Measurements from ENCODE around the gene ADCY7.
A peak's percentile ranks its signal among the peaks of the same experiment; 100 is the strongest.
"Not testable (repeated sequence)": the region's sequence is repeated elsewhere in the genome, so short reads cannot be mapped to it uniquely, and the experiment has no call there.

Gene ADCY7

GRCh38 chr16:50343566-50343965, 77.2 kb downstream of the ADCY7 start:
- DNase-seq; in situ Hi-C loops (cut with HindIII; ENCODE audit: low pct_ligation_motif_present, low pct_unique_long_range_greater_than_20kb, low sequenced_read_pairs): not testable (repeated sequence)

GRCh38 chr16:50345210-50345609, 78.9 kb downstream of the ADCY7 start:
- DNase-seq; in situ Hi-C loops (cut with HindIII; ENCODE audit: low pct_ligation_motif_present, low pct_unique_long_range_greater_than_20kb, low sequenced_read_pairs): not testable (repeated sequence)

GRCh38 chr16:50351116-50351515, 84.8 kb downstream of the ADCY7 start:
- in situ Hi-C loops (cut with HindIII; ENCODE audit: low pct_ligation_motif_present, low pct_unique_long_range_greater_than_20kb, low sequenced_read_pairs): no loop called here
- no peak for DNase-seq

GRCh38 chr16:50351952-50352351, 85.6 kb downstream of the ADCY7 start:
- no peak for DNase-seq
- in situ Hi-C loops (cut with HindIII; ENCODE audit: low pct_ligation_motif_present, low pct_unique_long_range_greater_than_20kb, low sequenced_read_pairs): no loop called here

GRCh38 chr16:50354082-50354481, 87.7 kb downstream of the ADCY7 start:
- in situ Hi-C loops (cut with HindIII; ENCODE audit: low pct_ligation_motif_present, low pct_unique_long_range_greater_than_20kb, low sequenced_read_pairs): no loop called here
- DNase-seq: no peak

GRCh38 chr16:50354629-50355456, 88.5 kb downstream of the ADCY7 start:
- in situ Hi-C loops (cut with HindIII; ENCODE audit: low pct_ligation_motif_present, low pct_unique_long_range_greater_than_20kb, low sequenced_read_pairs): no loop called here
- peak; percentile 56 for DNase-seq

GRCh38 chr16:50359626-50360025, 93.3 kb downstream of the ADCY7 start:
- DNase-seq: no peak
- in situ Hi-C loops (cut with HindIII; ENCODE audit: low pct_ligation_motif_present, low pct_unique_long_range_greater_than_20kb, low sequenced_read_pairs): no loop called here

GRCh38 chr16:50360033-50360778, 93.9 kb downstream of the ADCY7 start:
- in situ Hi-C loops (cut with HindIII; ENCODE audit: low pct_ligation_motif_present, low pct_unique_long_range_greater_than_20kb, low sequenced_read_pairs): no loop called here
- DNase-seq: peak; percentile 71

GRCh38 chr16:50360779-50361178, 94.4 kb downstream of the ADCY7 start:
- in situ Hi-C loops (cut with HindIII; ENCODE audit: low pct_ligation_motif_present, low pct_unique_long_range_greater_than_20kb, low sequenced_read_pairs): no loop called here

GRCh38 chr16:50363656-50364055, 97.3 kb downstream of the ADCY7 start:
- in situ Hi-C loops (cut with HindIII; ENCODE audit: low pct_ligation_motif_present, low pct_unique_long_range_greater_than_20kb, low sequenced_read_pairs): no loop called here
- no peak for DNase-seq

More at GRCh38 chr16:50360779-50361178, 94.4 kb downstream of the ADCY7 start:
- DNase-seq: peak; percentile 54

GRCh38 chr16:50365791-50366575, 99.6 kb downstream of the ADCY7 start:
- no peak for DNase-seq
- in situ Hi-C loops (cut with HindIII; ENCODE audit: low pct_ligation_motif_present, low pct_unique_long_range_greater_than_20kb, low sequenced_read_pairs): no loop called here

Measured in ACHN (cell line).